Measurements from ENCODE around the gene KSR2.

The KSR2 gene

GRCh38 chr12:117587631-117588287 lies 381.0 kb downstream of the KSR2 start:
- Histone ChIP-seq H3K36me3 (ENCODE audit: control insufficient read depth in 2 of 2, insufficient read depth in 1 of 2, low read length in 2 of 2) (no peaks in the 10 kb centered on the region), H3K4me3 (ENCODE audit: low read depth, low read length) (no peak overlapping the region), H3K9me3 (ENCODE audit: control insufficient read depth, insufficient read depth, low read depth, low read length) (no peaks in the 10 kb centered on the region), H3K27ac (ENCODE audit: extremely low read depth, low read depth, low read length) (no peak overlapping the region), H3K4me1 (ENCODE audit: control insufficient read depth, insufficient read depth, low read length) (no peaks in the 10 kb centered on the region)
- ChIA-PET POLR2A (no interaction called here), CTCF (interaction anchor here (0.6 to 7.8 kb wide), 40 partner anchors 9 to 533 kb away, joined by 3 to 108 read pairs (median 4); partner anchors contain the start of gene NOS1)
- TF ChIP-seq CTCF (tag by site-specific recombination; IDR thresholded peaks at IDR 0.05), result peak; percentile 77
- TF ChIP-seq ZSCAN30 (tag by site-specific recombination; IDR thresholded peaks at IDR 0.05), result no peak; the same call in 1 of the 2 replicates
- TF ChIP-seq ZNF16 (tag by site-specific recombination; IDR thresholded peaks at IDR 0.05; ENCODE audit: low read depth), result peak; percentile 90
- TF ChIP-seq ZNF654 (tag by site-specific recombination; IDR thresholded peaks at IDR 0.05; ENCODE audit: low read depth), result peak; percentile 52
- TF ChIP-seq ZNF791 (tag by site-specific recombination; IDR thresholded peaks at IDR 0.05), result no peak
- 0 out of 2 replicates have a peak, but pooled peaks have one; percentile 7 for TF ChIP-seq GLIS1 (tag by site-specific recombination; IDR thresholded peaks at IDR 0.05)
- no peak for TF ChIP-seq ZNF221 (tag by site-specific recombination; IDR thresholded peaks at IDR 0.05; ENCODE audit: borderline replicate concordance)
- no peak for TF ChIP-seq ZNF747 (tag by site-specific recombination; IDR thresholded peaks at IDR 0.05)

DNA sequence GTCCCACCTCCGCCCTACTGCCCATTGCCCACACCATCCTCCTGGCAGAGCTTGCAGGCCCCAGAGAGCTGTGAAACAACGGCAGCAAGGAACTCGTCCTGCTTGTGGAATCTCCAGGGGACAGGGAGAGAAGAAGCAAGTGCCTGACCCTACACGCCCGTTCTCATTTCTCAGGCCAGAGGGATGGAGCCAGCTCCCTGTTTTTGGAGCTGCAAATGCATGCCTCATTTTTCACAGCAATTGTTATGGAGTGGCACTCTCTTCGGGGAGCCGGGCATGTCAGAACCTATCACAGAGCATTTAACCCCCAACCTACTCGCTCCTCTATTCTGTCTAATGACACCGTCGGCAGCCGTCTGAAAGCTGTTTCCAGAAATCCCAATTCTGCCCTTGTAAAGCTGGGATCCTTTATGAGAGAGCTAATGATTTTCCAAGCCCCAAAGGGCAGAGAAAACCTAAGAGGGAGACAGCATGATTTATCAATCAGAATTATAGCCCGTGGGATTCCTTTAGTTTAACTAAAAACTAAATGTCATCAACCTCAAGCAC lies 385.0 kb downstream of the KSR2 start:
- Histone ChIP-seq H3K4me3 (ENCODE audit: low read depth, low read length) (no peak overlapping the region), H3K27ac (ENCODE audit: extremely low read depth, low read depth, low read length) (no peak overlapping the region), H3K36me3 (ENCODE audit: control insufficient read depth in 2 of 2, insufficient read depth in 1 of 2, low read length in 2 of 2) (no peaks in the 10 kb centered on the region), H3K9me3 (ENCODE audit: control insufficient read depth, insufficient read depth, low read depth, low read length) (no peaks in the 10 kb centered on the region), H3K4me1 (ENCODE audit: control insufficient read depth, insufficient read depth, low read length) (no peaks in the 10 kb centered on the region)
- CTCF ChIA-PET, result interaction anchor here (7.8 kb wide), 1 partner anchor 216 kb away, joined by 108 read pairs; no protein-coding TSS in a partner anchor
- POLR2A ChIA-PET, result no interaction called here
- TF ChIP-seq KLF1 (tag by site-specific recombination; IDR thresholded peaks at IDR 0.05) (no peak), ZNF610 (tag by site-specific recombination; IDR thresholded peaks at IDR 0.05; ENCODE audit: borderline replicate concordance) (no peak), ZNF138 (tag by site-specific recombination; IDR thresholded peaks at IDR 0.05; ENCODE audit: borderline replicate concordance) (no peak), ZBTB20 (tag by site-specific recombination; IDR thresholded peaks at IDR 0.05) (no peak), ZNF561 (tag by site-specific recombination; IDR thresholded peaks at IDR 0.05; ENCODE audit: borderline replicate concordance) (no peak)

DNA sequence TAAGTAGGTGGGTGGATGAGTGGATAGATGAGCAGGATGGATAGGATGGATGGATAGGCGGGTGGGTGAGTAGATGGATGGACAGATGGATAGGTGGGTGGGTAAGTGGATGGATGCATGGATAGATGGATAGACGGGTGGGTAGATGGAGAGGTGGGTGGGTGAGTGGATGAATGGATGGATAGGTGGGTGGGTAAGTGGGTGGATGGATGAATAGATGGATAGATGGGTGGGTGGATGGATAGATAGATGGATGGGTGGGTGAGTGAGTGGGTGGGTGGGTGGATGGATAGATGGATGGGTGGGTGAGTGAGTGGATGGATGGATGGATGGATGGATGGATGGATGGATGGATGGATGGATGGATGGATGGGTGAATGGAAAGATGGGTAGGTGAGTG lies 385.7 kb downstream of the KSR2 start:
- Histone ChIP-seq H3K4me3 (ENCODE audit: low read depth, low read length) (no peak overlapping the region), H3K4me1 (ENCODE audit: control insufficient read depth, insufficient read depth, low read length) (no peaks in the 10 kb centered on the region), H3K27ac (ENCODE audit: extremely low read depth, low read depth, low read length) (no peak overlapping the region), H3K36me3 (ENCODE audit: control insufficient read depth in 2 of 2, insufficient read depth in 1 of 2, low read length in 2 of 2) (no peaks in the 10 kb centered on the region), H3K9me3 (ENCODE audit: control insufficient read depth, insufficient read depth, low read depth, low read length) (no peaks in the 10 kb centered on the region)
- POLR2A ChIA-PET, result no interaction called here
- CTCF ChIA-PET, result no interaction called here
- TF ChIP-seq ZSCAN30 (tag by site-specific recombination; IDR thresholded peaks at IDR 0.05) (no peak), PATZ1 (tag by site-specific recombination; IDR thresholded peaks at IDR 0.05) (no peak), EGR2 (tag by site-specific recombination; IDR thresholded peaks at IDR 0.05; ENCODE audit: low read depth) (peak; percentile 100), ZFHX2 (tag by site-specific recombination; conservative IDR thresholded peaks at IDR 0.05) (peak; percentile 99), BCL11A (tag by site-specific recombination; IDR thresholded peaks at IDR 0.05; ENCODE audit: low read depth) (no peak), ZNF624 (tag by site-specific recombination; IDR thresholded peaks at IDR 0.05) (no peak), ZNF221 (tag by site-specific recombination; IDR thresholded peaks at IDR 0.05; ENCODE audit: borderline replicate concordance) (no peak), TCF7L2 (IDR thresholded peaks at IDR 0.05; ENCODE audit: borderline replicate concordance, low read depth, low read length) (no peak), ZNF785 (tag by site-specific recombination; IDR thresholded peaks at IDR 0.05) (no peak), ZBTB11 (tag by site-specific recombination; conservative IDR thresholded peaks at IDR 0.05; ENCODE audit: low read depth) (no peak), ZNF16 (tag by site-specific recombination; IDR thresholded peaks at IDR 0.05; ENCODE audit: low read depth) (no peak), ZBTB17 (tag by site-specific recombination; IDR thresholded peaks at IDR 0.05) (peak; percentile 39; the same call in 1 of the 2 replicates)
- TF ChIP-seq, protein P1, sequence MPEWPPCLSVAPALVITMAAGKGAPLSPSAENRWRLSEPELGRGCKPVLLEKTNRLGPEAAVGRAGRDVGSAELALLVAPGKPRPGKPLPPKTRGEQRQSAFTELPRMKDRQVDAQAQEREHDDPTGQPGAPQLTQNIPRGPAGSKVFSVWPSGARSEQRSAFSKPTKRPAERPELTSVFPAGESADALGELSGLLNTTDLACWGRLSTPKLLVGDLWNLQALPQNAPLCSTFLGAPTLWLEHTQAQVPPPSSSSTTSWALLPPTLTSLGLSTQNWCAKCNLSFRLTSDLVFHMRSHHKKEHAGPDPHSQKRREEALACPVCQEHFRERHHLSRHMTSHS (tag by site-specific recombination; IDR thresholded peaks at IDR 0.05), result no peak

Measured in HEK293 (cell line).